Measurements from ENCODE around the gene HIF1AN.

The HIF1AN gene

DNA sequence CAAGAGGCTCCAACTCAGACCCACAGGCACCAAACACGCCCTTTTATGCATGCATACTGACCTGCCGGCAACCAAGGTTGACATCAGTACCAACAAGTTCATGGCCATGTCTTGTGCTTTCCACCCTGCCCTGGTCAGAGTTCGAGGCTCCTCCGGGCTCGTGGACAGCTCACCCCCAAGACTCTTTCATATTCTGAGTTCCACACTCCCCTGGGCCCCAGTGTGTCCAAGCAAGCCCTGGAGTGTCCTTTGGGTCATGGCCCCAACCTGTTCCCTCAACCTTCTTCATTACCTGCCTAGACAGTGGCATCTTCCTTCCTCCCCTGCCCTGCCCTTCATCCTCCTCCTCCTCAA is 40.5 kb downstream of the HIF1AN start:
- Mint-ChIP-seq H3K36me3 (ENCODE audit: insufficient read depth) (no peaks in the 10 kb centered on the region), H3K27me3 (peaks cover 60% of the 10 kb centered on the region), H3K27ac (ENCODE audit: low read depth) (no peak overlapping the region), H3K4me1 (no peaks in the 10 kb centered on the region), H3K9me3 (no peaks in the 10 kb centered on the region), H3K4me3 (no peak overlapping the region)
- ATAC-seq (replicated peaks; ENCODE audit: extremely low read depth, poor library complexity, severe bottlenecking): no peak
- no peak for DNase-seq (ENCODE audit: low spot score in 2 of 2)

GRCh38 chr10:100579261-100580090 is 43.7 kb downstream of the HIF1AN start:
- Mint-ChIP-seq H3K9me3 (no peaks in the 10 kb centered on the region), H3K36me3 (ENCODE audit: insufficient read depth) (no peaks in the 10 kb centered on the region), H3K27ac (ENCODE audit: low read depth) (no peak overlapping the region), H3K4me3 (no peak overlapping the region), H3K4me1 (no peaks in the 10 kb centered on the region), H3K27me3 (peaks cover 47% of the 10 kb centered on the region)
- DNase-seq (ENCODE audit: low spot score in 2 of 2) (no peak), ATAC-seq (replicated peaks; ENCODE audit: extremely low read depth, poor library complexity, severe bottlenecking) (no peak)

- no peak for ATAC-seq (replicated peaks; ENCODE audit: extremely low read depth, poor library complexity, severe bottlenecking)
- Mint-ChIP-seq H3K27ac (ENCODE audit: low read depth) (no peak overlapping the region), H3K36me3 (ENCODE audit: insufficient read depth) (peaks cover 2% of the 10 kb centered on the region)
Measured at GRCh38 chr10:100586959-100587358, 51.2 kb downstream of the HIF1AN start.

DNA sequence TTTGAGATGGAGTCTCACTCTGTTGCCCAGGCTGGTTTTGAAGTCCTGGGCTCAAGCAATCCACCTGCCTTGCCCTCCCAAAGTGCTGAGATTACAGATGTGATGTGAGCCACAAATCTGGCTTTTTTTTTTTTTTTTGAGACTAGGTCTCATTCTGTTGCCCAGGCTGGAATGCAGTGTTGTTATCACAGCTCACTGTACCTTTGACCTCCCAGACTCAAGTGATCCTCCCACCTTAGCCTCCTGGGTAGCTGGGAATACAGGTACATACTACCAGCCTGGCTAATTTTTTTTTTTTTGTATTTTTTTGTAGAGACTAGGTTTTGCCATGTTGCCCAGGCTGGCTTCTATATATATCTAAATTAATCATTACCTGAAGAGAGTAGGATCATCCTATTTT is 62.4 kb downstream of the HIF1AN start:
- Mint-ChIP-seq H3K9me3 (no peaks in the 10 kb centered on the region), H3K36me3 (ENCODE audit: insufficient read depth) (no peaks in the 10 kb centered on the region), H3K4me1 (no peaks in the 10 kb centered on the region), H3K27ac (ENCODE audit: low read depth) (no peak overlapping the region), H3K4me3 (no peak overlapping the region), H3K27me3 (peaks cover 52% of the 10 kb centered on the region)
- ATAC-seq (replicated peaks; ENCODE audit: extremely low read depth, poor library complexity, severe bottlenecking) (no peak), DNase-seq (ENCODE audit: low spot score in 2 of 2) (no peak)

More at GRCh38 chr10:100586959-100587358, 51.2 kb downstream of the HIF1AN start:
- no peaks in the 10 kb centered on the region for H3K4me1 Mint-ChIP-seq
- no peaks in the 10 kb centered on the region for H3K9me3 Mint-ChIP-seq
- no peak for DNase-seq (ENCODE audit: low spot score in 2 of 2)
- peaks cover 81% of the 10 kb centered on the region for H3K27me3 Mint-ChIP-seq
- H3K4me3 Mint-ChIP-seq: no peak overlapping the region

GRCh38 chr10:100600218-100600617 is 64.5 kb downstream of the HIF1AN start:
- Mint-ChIP-seq H3K36me3 (ENCODE audit: insufficient read depth) (no peaks in the 10 kb centered on the region), H3K4me1 (no peaks in the 10 kb centered on the region), H3K4me3 (no peak overlapping the region), H3K27me3 (peaks cover 62% of the 10 kb centered on the region), H3K9me3 (peaks cover 2% of the 10 kb centered on the region), H3K27ac (ENCODE audit: low read depth) (no peak overlapping the region)
- ATAC-seq (replicated peaks; ENCODE audit: extremely low read depth, poor library complexity, severe bottlenecking): no peak
- no peak for DNase-seq (ENCODE audit: low spot score in 2 of 2)

- Mint-ChIP-seq H3K36me3 (ENCODE audit: insufficient read depth) (peaks cover 2% of the 10 kb centered on the region), H3K27ac (ENCODE audit: low read depth) (no peak overlapping the region), H3K4me1 (no peaks in the 10 kb centered on the region), H3K4me3 (no peak overlapping the region), H3K9me3 (peaks cover 5% of the 10 kb centered on the region), H3K27me3 (peaks cover 62% of the 10 kb centered on the region)
- no peak for ATAC-seq (replicated peaks; ENCODE audit: extremely low read depth, poor library complexity, severe bottlenecking)
- DNase-seq (ENCODE audit: low spot score in 2 of 2): no peak
Measured at GRCh38 chr10:100607439-100607838, 71.7 kb downstream of the HIF1AN start.
